ENCODE data around the gene CIRBP.

The CIRBP gene

GRCh38 chr19:1310853-1311180 is 41.7 kb downstream of the CIRBP start:
- TF ChIP-seq GATA2 (IDR thresholded peaks at IDR 0.05; ENCODE audit: low read depth, low read length): no peak
- TF ChIP-seq GATA3 (IDR thresholded peaks at IDR 0.05; ENCODE audit: low read depth, low read length): no peak

- TF ChIP-seq GATA2 (IDR thresholded peaks at IDR 0.05; ENCODE audit: low read depth, low read length): no peak
- TF ChIP-seq GATA3 (IDR thresholded peaks at IDR 0.05; ENCODE audit: low read depth, low read length): no peak
These were observed 42.5 kb downstream of the CIRBP start for GRCh38 chr19:1311543-1312091.

- TF ChIP-seq GATA3 (IDR thresholded peaks at IDR 0.05; ENCODE audit: low read depth, low read length): no peak
- no peak for TF ChIP-seq GATA2 (IDR thresholded peaks at IDR 0.05; ENCODE audit: low read depth, low read length)
These were observed 43.9 kb downstream of the CIRBP start for GRCh38 chr19:1312767-1313694.

- TF ChIP-seq GATA2 (IDR thresholded peaks at IDR 0.05; ENCODE audit: low read depth, low read length): no peak
- TF ChIP-seq GATA3 (IDR thresholded peaks at IDR 0.05; ENCODE audit: low read depth, low read length): no peak
These were observed 44.8 kb downstream of the CIRBP start for GRCh38 chr19:1313695-1314613.

GRCh38 chr19:1315470-1316166 is 46.5 kb downstream of the CIRBP start:
- TF ChIP-seq GATA2 (IDR thresholded peaks at IDR 0.05; ENCODE audit: low read depth, low read length) (no peak), GATA3 (IDR thresholded peaks at IDR 0.05; ENCODE audit: low read depth, low read length) (no peak)

- TF ChIP-seq GATA3 (IDR thresholded peaks at IDR 0.05; ENCODE audit: low read depth, low read length) (no peak), GATA2 (IDR thresholded peaks at IDR 0.05; ENCODE audit: low read depth, low read length) (no peak)
These were observed 47.3 kb downstream of the CIRBP start for GRCh38 chr19:1316466-1316865.

GRCh38 chr19:1317274-1318003 is 48.3 kb downstream of the CIRBP start:
- TF ChIP-seq GATA2 (IDR thresholded peaks at IDR 0.05; ENCODE audit: low read depth, low read length) (no peak), GATA3 (IDR thresholded peaks at IDR 0.05; ENCODE audit: low read depth, low read length) (no peak)

- TF ChIP-seq GATA2 (IDR thresholded peaks at IDR 0.05; ENCODE audit: low read depth, low read length) (no peak), GATA3 (IDR thresholded peaks at IDR 0.05; ENCODE audit: low read depth, low read length) (no peak)
These were observed 49.7 kb downstream of the CIRBP start for GRCh38 chr19:1318678-1319471.

GRCh38 chr19:1321539-1321938 is 52.4 kb downstream of the CIRBP start:
- TF ChIP-seq GATA3 (IDR thresholded peaks at IDR 0.05; ENCODE audit: low read depth, low read length) (no peak), GATA2 (IDR thresholded peaks at IDR 0.05; ENCODE audit: low read depth, low read length) (no peak)

- TF ChIP-seq GATA2 (IDR thresholded peaks at IDR 0.05; ENCODE audit: low read depth, low read length) (no peak), GATA3 (IDR thresholded peaks at IDR 0.05; ENCODE audit: low read depth, low read length) (no peak)
These were observed 53.3 kb downstream of the CIRBP start for GRCh38 chr19:1322198-1322981.

- no peak for TF ChIP-seq GATA2 (IDR thresholded peaks at IDR 0.05; ENCODE audit: low read depth, low read length)
- TF ChIP-seq GATA3 (IDR thresholded peaks at IDR 0.05; ENCODE audit: low read depth, low read length): no peak
These were observed 55.2 kb downstream of the CIRBP start for GRCh38 chr19:1324249-1324805.

All from SH-SY5Y (cell line).